GM18951 (cell line): ENCODE data around the gene CDIP1.

Source experiments
- POLR2A ChIP-seq: IDR thresholded peaks from 4 replicates; pipeline ENCODE4 v1.6.1; 2011; ENCODE audit warnings: mild to moderate bottlenecking; ENCODE audit not compliant: insufficient read length, insufficient read depth; ENCODE audit errors: extremely low read depth
- in situ Hi-C: fragments of 300-500 bp; cut with MboI; formaldehyde crosslinking; loops from one replicate; pipeline ENCODE4 v1.12.0; 2022; ENCODE audit warnings: low sequenced_read_pairs, mixed read lengths, inconsistent platforms; ENCODE audit not compliant: unreplicated experiment

Gene CDIP1

GRCh38 chr16:4533490-4533889 lies 5.1 kb downstream of the CDIP1 start:
- in situ Hi-C loops = no loop called here
- no peak for TF ChIP-seq POLR2A

- TF ChIP-seq POLR2A = no peak
- in situ Hi-C loops = no loop called here
These were observed 6.3 kb downstream of the CDIP1 start for GRCh38 chr16:4532238-4532637.

GRCh38 chr16:4531811-4532210 lies 6.8 kb downstream of the CDIP1 start:
- TF ChIP-seq POLR2A = no peak
- in situ Hi-C loops = no loop called here

- in situ Hi-C loops = no loop called here
- TF ChIP-seq POLR2A = no peak
These were observed 9.2 kb downstream of the CDIP1 start for GRCh38 chr16:4529085-4530060.

GRCh38 chr16:4525634-4526277 lies 12.8 kb downstream of the CDIP1 start:
- no peak for TF ChIP-seq POLR2A
- in situ Hi-C loops = no loop called here

- no peak for TF ChIP-seq POLR2A
- in situ Hi-C loops = no loop called here
These were observed 13.5 kb downstream of the CDIP1 start for GRCh38 chr16:4525069-4525468.

GRCh38 chr16:4524571-4524970 lies 14.0 kb downstream of the CDIP1 start:
- no peak for TF ChIP-seq POLR2A
- in situ Hi-C loops = no loop called here

- TF ChIP-seq POLR2A = no peak
- in situ Hi-C loops = no loop called here
These were observed 14.9 kb downstream of the CDIP1 start for GRCh38 chr16:4523686-4524085.

GRCh38 chr16:4522051-4522581 lies 16.5 kb downstream of the CDIP1 start:
- in situ Hi-C loops = no loop called here

GRCh38 chr16:4520913-4521312 lies 17.7 kb downstream of the CDIP1 start:
- in situ Hi-C loops = no loop called here
- TF ChIP-seq POLR2A = no peak

More at GRCh38 chr16:4522051-4522581, 16.5 kb downstream of the CDIP1 start:
- no peak for TF ChIP-seq POLR2A

- in situ Hi-C loops = no loop called here
- no peak for TF ChIP-seq POLR2A
These were observed 19.1 kb downstream of the CDIP1 start for GRCh38 chr16:4519274-4520058.

- TF ChIP-seq POLR2A = no peak
- in situ Hi-C loops = no loop called here
These were observed 20.5 kb downstream of the CDIP1 start for GRCh38 chr16:4517812-4518680.
